ENCODE data around the gene RTCA. TPM values are rescaled to one million over a fixed set of nuclear protein-coding genes. Genes with fewer than 3 reads are reported as not detected.
A peak's percentile ranks its signal among the peaks of the same experiment; 100 is the strongest.

The RTCA gene
- total RNA-seq (10 to 100 TPM; 33.3 to 47.7 (median 35.8) TPM), polyA plus RNA-seq (10 to 100 TPM; 16.4 to 17.9 TPM), total RNA-seq (49.5 reads per million, percentile 71 among the genes with 10 or more reads in this experiment)

DNA sequence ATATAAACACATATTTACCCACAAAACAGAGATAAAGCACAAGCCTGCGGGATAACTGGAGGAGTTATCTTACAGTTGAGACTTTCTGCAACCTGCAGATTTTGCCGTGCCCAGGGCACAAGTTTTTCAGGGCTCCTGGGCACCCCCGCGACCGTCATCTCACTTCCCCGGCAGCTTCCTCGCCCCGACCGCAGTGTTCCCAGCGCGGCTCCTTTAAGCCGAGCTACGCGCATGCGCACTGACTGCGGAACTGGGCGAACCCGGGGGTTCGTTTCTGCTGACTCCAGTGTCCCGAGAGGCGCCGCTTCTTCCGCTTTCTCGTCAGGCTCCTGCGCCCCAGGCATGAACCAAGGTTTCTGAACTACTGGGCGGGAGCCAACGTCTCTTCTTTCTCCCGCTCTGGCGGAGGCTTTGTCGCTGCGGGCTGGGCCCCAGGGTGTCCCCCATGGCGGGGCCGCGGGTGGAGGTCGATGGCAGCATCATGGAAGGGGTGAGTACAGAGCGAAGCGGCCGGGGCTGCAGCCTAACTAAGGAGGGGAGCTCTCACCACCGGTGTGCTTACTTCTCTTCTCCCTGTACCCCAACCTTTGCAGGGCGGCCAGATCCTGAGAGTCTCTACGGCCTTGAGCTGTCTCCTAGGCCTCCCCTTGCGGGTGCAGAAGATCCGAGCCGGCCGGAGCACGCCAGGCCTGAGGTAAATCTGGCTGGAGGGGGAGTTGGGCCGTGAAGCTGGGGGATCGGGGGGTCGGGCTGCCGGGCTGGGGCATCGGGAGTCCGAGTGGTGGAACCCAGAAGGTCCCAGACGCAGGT, at the start of gene RTCA:
TSS of gene RTCA (plus strand) at position 286 of the 810 bp plus-strand sequence. CDS start at position 446, 160 bp downstream.
- Histone ChIP-seq H3K36me3 (ENCODE audit: control insufficient read depth in 2 of 3, insufficient read depth in 3 of 3, low read length in 3 of 3) (peaks cover 0 to 29% (median 14%) of the 10 kb centered on the region in 3 experiments), H3K4me1 (ENCODE audit: control insufficient read depth in 2 of 2, insufficient read depth in 2 of 2, low read length in 2 of 2) (peaks cover 25 to 26% of the 10 kb centered on the region in 2 donors), H3K9me3 (ENCODE audit: control insufficient read depth in 2 of 3, low read length in 3 of 3) (no peaks in the 10 kb centered on the region), H3K27me3 (ENCODE audit: control insufficient read depth in 2 of 2, insufficient read depth in 2 of 2, low read length in 2 of 2) (no peaks in the 10 kb centered on the region), H3K4me3 (ENCODE audit: low read length) (peak within 1 kb of the TSS; percentile 88), H3K27ac (ENCODE audit: low read depth, low read length) (peak within 1 kb of the TSS; percentile 88)
- peak; percentile 98 for ATAC-seq
- H3K4me1 Mint-ChIP-seq, result peaks cover 23 to 58% (median 51%) of the 10 kb centered on the region in 7 donors
- H3K27ac Mint-ChIP-seq, result peak within 1 kb of the TSS; percentile 94 to 99 (median 97)
- CTCF ChIA-PET, result interaction anchor here (0.5 to 0.9 kb wide), 2 partner anchors 189 to 255 kb away, joined by 3 read pairs; no protein-coding TSS in a partner anchor
- H3K36me3 Mint-ChIP-seq, result peaks cover 12 to 45% (median 39%) of the 10 kb centered on the region in 5 donors
- POLR2A ChIA-PET, result interaction anchor here (0.6 to 3.0 kb wide), 18 partner anchors 17 to 643 kb away, joined by 3 to 31 read pairs (median 4); partner anchors contain the start of genes CDC14A, DBT, SLC35A3 and TRMT13
- H3K9me3 Mint-ChIP-seq, result peaks cover 0 to 11% (median 2%) of the 10 kb centered on the region in 11 donors
- intact Hi-C loops (cut with micrococcal nuclease), result loop anchor here (1.0 to 5.0 kb wide), 17 partner anchors 17 to 631 kb away; partner anchors contain the start of genes AGL (in 2 of the 2), DBT (in 2 of the 2), SLC30A7 (in 2 of the 2) and TRMT13 (in 2 of the 2)
- H3K4me3 Mint-ChIP-seq, result peak within 1 kb of the TSS; percentile 97 to 100 (median 100)
- DNase-seq, result peak; percentile 91 to 95 (median 94)
- peaks cover 0 to 3% (median 0%) of the 10 kb centered on the region in 5 donors for H3K27me3 Mint-ChIP-seq

GRCh38 chr1:100217834-100218233, 48.2 kb upstream of the RTCA start:
- Mint-ChIP-seq H3K27ac (peak overlapping the region in 2 of 9 donors; percentile 3 to 21), H3K4me3 (no peak overlapping the region), H3K4me1 (peaks cover 0 to 13% (median 5%) of the 10 kb centered on the region in 7 donors), H3K9me3 (no peaks in the 10 kb centered on the region), H3K36me3 (peaks cover 7 to 43% (median 15%) of the 10 kb centered on the region in 5 donors), H3K27me3 (no peaks in the 10 kb centered on the region)
- ATAC-seq (no peak), DNase-seq (no peak)
- Histone ChIP-seq H3K27me3 (ENCODE audit: control insufficient read depth in 2 of 2, insufficient read depth in 2 of 2, low read length in 2 of 2) (no peaks in the 10 kb centered on the region), H3K4me1 (ENCODE audit: control insufficient read depth in 2 of 2, insufficient read depth in 2 of 2, low read length in 2 of 2) (no peaks in the 10 kb centered on the region), H3K36me3 (ENCODE audit: control insufficient read depth in 2 of 3, insufficient read depth in 3 of 3, low read length in 3 of 3) (peaks cover 0 to 39% (median 0%) of the 10 kb centered on the region in 3 experiments), H3K9me3 (ENCODE audit: control insufficient read depth in 2 of 3, low read length in 3 of 3) (no peaks in the 10 kb centered on the region), H3K4me3 (ENCODE audit: low read length) (no peak overlapping the region), H3K27ac (ENCODE audit: low read depth, low read length) (no peak overlapping the region)
- ChIA-PET CTCF (no interaction called here), POLR2A (no interaction called here)
- intact Hi-C loops (cut with micrococcal nuclease), result no loop called here

GRCh38 chr1:100219457-100219856, 46.6 kb upstream of the RTCA start:
- no peaks in the 10 kb centered on the region for H3K27me3 ChIP-seq (ENCODE audit: control insufficient read depth in 2 of 2, insufficient read depth in 2 of 2, low read length in 2 of 2)
- POLR2A ChIA-PET, result no interaction called here
- no peak overlapping the region for H3K4me3 ChIP-seq (ENCODE audit: low read length)
- CTCF ChIA-PET, result no interaction called here
- peaks cover 0 to 25% (median 0%) of the 10 kb centered on the region in 3 experiments for H3K36me3 ChIP-seq (ENCODE audit: control insufficient read depth in 2 of 3, insufficient read depth in 3 of 3, low read length in 3 of 3)
- Mint-ChIP-seq H3K36me3 (peaks cover 4 to 37% (median 15%) of the 10 kb centered on the region in 5 donors), H3K9me3 (no peaks in the 10 kb centered on the region), H3K4me3 (no peak overlapping the region), H3K4me1 (peaks cover 0 to 16% (median 5%) of the 10 kb centered on the region in 7 donors), H3K27me3 (no peaks in the 10 kb centered on the region), H3K27ac (peak overlapping the region in 2 of 9 donors; percentile 52 to 70)
- no peaks in the 10 kb centered on the region for H3K9me3 ChIP-seq (ENCODE audit: control insufficient read depth in 2 of 3, low read length in 3 of 3)
- H3K27ac ChIP-seq (ENCODE audit: low read depth, low read length), result no peak overlapping the region
- intact Hi-C loops (cut with micrococcal nuclease), result no loop called here
- DNase-seq (no peak), ATAC-seq (no peak)
- no peaks in the 10 kb centered on the region for H3K4me1 ChIP-seq (ENCODE audit: control insufficient read depth in 2 of 2, insufficient read depth in 2 of 2, low read length in 2 of 2)

DNA sequence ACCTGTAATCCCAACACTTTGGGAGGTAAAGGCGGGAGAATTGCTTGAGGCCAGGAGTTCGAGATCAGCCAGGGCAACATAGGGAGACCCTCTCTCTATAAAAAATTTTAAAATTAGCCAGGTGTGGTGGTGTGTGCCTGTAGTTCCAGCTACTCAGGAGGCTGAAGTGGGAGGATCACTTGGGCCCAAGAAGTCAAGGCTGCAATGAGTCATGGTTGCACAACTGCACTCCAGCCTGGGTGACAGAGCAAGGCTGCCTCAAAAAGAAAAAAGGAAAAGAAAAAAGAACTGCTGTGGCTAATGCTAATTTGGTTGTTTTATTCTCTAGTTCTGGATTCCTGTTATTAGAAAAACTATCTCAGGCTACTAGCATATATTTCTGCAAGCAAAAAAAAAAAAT, 46.1 kb upstream of the RTCA start:
- Histone ChIP-seq H3K36me3 (ENCODE audit: control insufficient read depth in 2 of 3, insufficient read depth in 3 of 3, low read length in 3 of 3) (peaks cover 0 to 20% (median 0%) of the 10 kb centered on the region in 3 experiments), H3K4me1 (ENCODE audit: control insufficient read depth in 2 of 2, insufficient read depth in 2 of 2, low read length in 2 of 2) (no peaks in the 10 kb centered on the region), H3K9me3 (ENCODE audit: control insufficient read depth in 2 of 3, low read length in 3 of 3) (no peaks in the 10 kb centered on the region), H3K4me3 (ENCODE audit: low read length) (no peak overlapping the region), H3K27ac (ENCODE audit: low read depth, low read length) (no peak overlapping the region), H3K27me3 (ENCODE audit: control insufficient read depth in 2 of 2, insufficient read depth in 2 of 2, low read length in 2 of 2) (no peaks in the 10 kb centered on the region)
- DNase-seq (no peak), ATAC-seq (no peak)
- Mint-ChIP-seq H3K27me3 (no peaks in the 10 kb centered on the region), H3K36me3 (peaks cover 2 to 33% (median 15%) of the 10 kb centered on the region in 5 donors), H3K9me3 (no peaks in the 10 kb centered on the region), H3K4me3 (no peak overlapping the region), H3K4me1 (peaks cover 0 to 16% (median 5%) of the 10 kb centered on the region in 7 donors), H3K27ac (peak overlapping the region in 3 of 9 donors; percentile 12 to 70 (median 52))
- POLR2A ChIA-PET, result no interaction called here
- intact Hi-C loops (cut with micrococcal nuclease), result loop anchor here in 1 of 2 donors (5.0 kb wide), 1 partner anchor 413 kb away; no protein-coding TSS in a partner anchor
- CTCF ChIA-PET, result no interaction called here

- H3K27me3 Mint-ChIP-seq, result no peaks in the 10 kb centered on the region
- Histone ChIP-seq H3K27ac (ENCODE audit: low read depth, low read length) (no peak overlapping the region), H3K4me3 (ENCODE audit: low read length) (no peak overlapping the region), H3K4me1 (ENCODE audit: control insufficient read depth in 2 of 2, insufficient read depth in 2 of 2, low read length in 2 of 2) (no peaks in the 10 kb centered on the region), H3K27me3 (ENCODE audit: control insufficient read depth in 2 of 2, insufficient read depth in 2 of 2, low read length in 2 of 2) (no peaks in the 10 kb centered on the region), H3K9me3 (ENCODE audit: control insufficient read depth in 2 of 3, low read length in 3 of 3) (no peaks in the 10 kb centered on the region), H3K36me3 (ENCODE audit: control insufficient read depth in 2 of 3, insufficient read depth in 3 of 3, low read length in 3 of 3) (peaks cover 0 to 9% (median 0%) of the 10 kb centered on the region in 3 experiments)
- peaks cover 0 to 16% (median 5%) of the 10 kb centered on the region in 7 donors for H3K4me1 Mint-ChIP-seq
- intact Hi-C loops (cut with micrococcal nuclease), result loop anchor here in 1 of 2 donors (5.0 kb wide), 1 partner anchor 415 kb away; no protein-coding TSS in a partner anchor
- H3K9me3 Mint-ChIP-seq, result no peaks in the 10 kb centered on the region
- DNase-seq (no peak), ATAC-seq (no peak)
- H3K27ac Mint-ChIP-seq, result peak overlapping the region in 1 of 9 donors; percentile 55
- H3K36me3 Mint-ChIP-seq, result peaks cover 0 to 37% (median 19%) of the 10 kb centered on the region in 5 donors
- CTCF ChIA-PET, result no interaction called here
- H3K4me3 Mint-ChIP-seq, result no peak overlapping the region
- POLR2A ChIA-PET, result interaction anchor here (1.3 kb wide), 1 partner anchor 219 kb away, joined by 3 read pairs; no protein-coding TSS in a partner anchor
Observed at GRCh38 chr1:100222428-100222827, 43.6 kb upstream of the RTCA start.

- H3K27me3 Mint-ChIP-seq, result no peaks in the 10 kb centered on the region
- no peak overlapping the region for H3K27ac Mint-ChIP-seq
- peaks cover 4 to 57% (median 31%) of the 10 kb centered on the region in 5 donors for H3K36me3 Mint-ChIP-seq
- ATAC-seq (no peak), DNase-seq (no peak)
- H3K4me3 Mint-ChIP-seq, result no peak overlapping the region
- Histone ChIP-seq H3K36me3 (ENCODE audit: control insufficient read depth in 2 of 3, insufficient read depth in 3 of 3, low read length in 3 of 3) (peaks cover 0 to 49% (median 0%) of the 10 kb centered on the region in 3 experiments), H3K9me3 (ENCODE audit: control insufficient read depth in 2 of 3, low read length in 3 of 3) (no peaks in the 10 kb centered on the region), H3K4me1 (ENCODE audit: control insufficient read depth in 2 of 2, insufficient read depth in 2 of 2, low read length in 2 of 2) (no peaks in the 10 kb centered on the region), H3K27ac (ENCODE audit: low read depth, low read length) (no peak overlapping the region), H3K4me3 (ENCODE audit: low read length) (no peak overlapping the region), H3K27me3 (ENCODE audit: control insufficient read depth in 2 of 2, insufficient read depth in 2 of 2, low read length in 2 of 2) (no peaks in the 10 kb centered on the region)
- CTCF ChIA-PET, result no interaction called here
- POLR2A ChIA-PET, result no interaction called here
- intact Hi-C loops (cut with micrococcal nuclease), result loop anchor here in 1 of 2 donors (5.0 kb wide), 2 partner anchors 37 to 227 kb away; partner anchors contain the start of gene RTCA
- H3K9me3 Mint-ChIP-seq, result no peaks in the 10 kb centered on the region
- H3K4me1 Mint-ChIP-seq, result peaks cover 0 to 5% (median 0%) of the 10 kb centered on the region in 7 donors
Observed at GRCh38 chr1:100229681-100230443, 36.2 kb upstream of the RTCA start.
